ENCODE data around the gene TCOF1. TPM values are rescaled to one million over a fixed set of nuclear protein-coding genes. Genes with fewer than 3 reads are reported as not detected.

The TCOF1 gene, protein sequence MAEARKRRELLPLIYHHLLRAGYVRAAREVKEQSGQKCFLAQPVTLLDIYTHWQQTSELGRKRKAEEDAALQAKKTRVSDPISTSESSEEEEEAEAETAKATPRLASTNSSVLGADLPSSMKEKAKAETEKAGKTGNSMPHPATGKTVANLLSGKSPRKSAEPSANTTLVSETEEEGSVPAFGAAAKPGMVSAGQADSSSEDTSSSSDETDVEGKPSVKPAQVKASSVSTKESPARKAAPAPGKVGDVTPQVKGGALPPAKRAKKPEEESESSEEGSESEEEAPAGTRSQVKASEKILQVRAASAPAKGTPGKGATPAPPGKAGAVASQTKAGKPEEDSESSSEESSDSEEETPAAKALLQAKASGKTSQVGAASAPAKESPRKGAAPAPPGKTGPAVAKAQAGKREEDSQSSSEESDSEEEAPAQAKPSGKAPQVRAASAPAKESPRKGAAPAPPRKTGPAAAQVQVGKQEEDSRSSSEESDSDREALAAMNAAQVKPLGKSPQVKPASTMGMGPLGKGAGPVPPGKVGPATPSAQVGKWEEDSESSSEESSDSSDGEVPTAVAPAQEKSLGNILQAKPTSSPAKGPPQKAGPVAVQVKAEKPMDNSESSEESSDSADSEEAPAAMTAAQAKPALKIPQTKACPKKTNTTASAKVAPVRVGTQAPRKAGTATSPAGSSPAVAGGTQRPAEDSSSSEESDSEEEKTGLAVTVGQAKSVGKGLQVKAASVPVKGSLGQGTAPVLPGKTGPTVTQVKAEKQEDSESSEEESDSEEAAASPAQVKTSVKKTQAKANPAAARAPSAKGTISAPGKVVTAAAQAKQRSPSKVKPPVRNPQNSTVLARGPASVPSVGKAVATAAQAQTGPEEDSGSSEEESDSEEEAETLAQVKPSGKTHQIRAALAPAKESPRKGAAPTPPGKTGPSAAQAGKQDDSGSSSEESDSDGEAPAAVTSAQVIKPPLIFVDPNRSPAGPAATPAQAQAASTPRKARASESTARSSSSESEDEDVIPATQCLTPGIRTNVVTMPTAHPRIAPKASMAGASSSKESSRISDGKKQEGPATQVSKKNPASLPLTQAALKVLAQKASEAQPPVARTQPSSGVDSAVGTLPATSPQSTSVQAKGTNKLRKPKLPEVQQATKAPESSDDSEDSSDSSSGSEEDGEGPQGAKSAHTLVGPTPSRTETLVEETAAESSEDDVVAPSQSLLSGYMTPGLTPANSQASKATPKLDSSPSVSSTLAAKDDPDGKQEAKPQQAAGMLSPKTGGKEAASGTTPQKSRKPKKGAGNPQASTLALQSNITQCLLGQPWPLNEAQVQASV (N-terminal part only)
- total RNA-seq, result 100 to 1,000 TPM; 113 to 145 TPM

DNA sequence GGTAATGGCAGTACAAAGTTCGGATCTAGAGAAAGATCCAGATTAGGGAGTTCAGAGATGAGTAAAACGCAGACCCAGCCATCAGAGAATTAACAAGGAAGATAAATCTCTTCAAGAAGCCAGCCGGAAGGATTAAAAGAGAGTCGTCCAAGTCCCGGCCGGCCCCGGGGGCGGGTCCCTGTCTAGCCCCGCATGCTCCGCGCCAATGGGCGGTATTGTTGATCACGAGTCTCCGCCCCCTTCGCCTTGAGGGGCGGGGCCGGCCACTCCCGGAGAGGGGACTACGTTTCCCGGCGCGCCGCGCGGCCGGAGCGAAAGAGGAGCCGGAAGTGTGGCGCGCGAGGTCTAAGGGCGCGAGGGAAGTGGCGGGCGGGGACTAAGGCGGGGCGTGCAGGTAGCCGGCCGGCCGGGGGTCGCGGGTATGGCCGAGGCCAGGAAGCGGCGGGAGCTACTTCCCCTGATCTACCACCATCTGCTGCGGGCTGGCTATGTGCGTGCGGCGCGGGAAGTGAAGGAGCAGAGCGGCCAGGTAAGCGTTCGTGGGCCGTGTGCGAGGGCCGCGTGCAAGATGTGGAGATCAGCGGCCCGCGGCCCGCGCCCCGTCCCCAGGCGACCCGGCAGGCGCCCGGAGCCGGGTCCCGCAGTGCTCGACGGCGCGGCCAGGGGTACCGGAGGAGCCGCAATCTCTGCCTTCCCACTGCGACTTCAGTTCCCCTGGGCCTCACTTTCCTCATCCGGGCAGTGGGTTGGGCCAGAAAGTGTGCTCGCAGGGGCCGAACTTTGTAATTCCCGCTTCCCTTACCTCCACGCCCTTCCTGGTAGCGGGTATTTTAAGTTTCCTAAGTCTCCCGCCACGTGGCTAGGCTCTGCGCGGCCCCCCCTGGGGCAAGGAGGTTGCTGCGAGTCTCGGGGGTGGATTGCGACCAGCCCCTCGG is at the start of gene TCOF1:
TCOF1 (plus strand) TSS at position 372 of the 935 bp plus-strand sequence; CDS start at position 422, 50 bp downstream.
- H3K27ac Mint-ChIP-seq, result peak within 1 kb of the TSS; percentile 90
- ChIA-PET CTCF (interaction anchor here (0.6 to 1.5 kb wide), 3 partner anchors 41 to 125 kb away, joined by 3 read pairs; no protein-coding TSS in a partner anchor), POLR2A (interaction anchor here (0.7 kb wide), 1 partner anchor 24 kb away, joined by 3 read pairs; no protein-coding TSS in a partner anchor)
- DNase-seq (peak; percentile 99), ATAC-seq (peak; percentile 99)
- peaks cover 36% of the 10 kb centered on the region for H3K36me3 Mint-ChIP-seq (ENCODE audit: low read depth)
- H3K4me1 Mint-ChIP-seq, result peaks cover 43% of the 10 kb centered on the region
- intact Hi-C loops (cut with DNase I, micrococcal nuclease), result loop anchor here (1.0 to 5.0 kb wide), 16 partner anchors 55 to 1414 kb away; partner anchors contain the start of genes CD74 (in 2 of the 2), HMGXB3 (in 2 of the 2), TIGD6 (in 2 of the 2) and G3BP1 (in 1 of the 2)
- H3K4me3 Mint-ChIP-seq, result peak within 1 kb of the TSS; percentile 87
- no peaks in the 10 kb centered on the region for H3K9me3 Mint-ChIP-seq (ENCODE audit: low read depth)
- H3K27me3 Mint-ChIP-seq, result no peaks in the 10 kb centered on the region

DNA sequence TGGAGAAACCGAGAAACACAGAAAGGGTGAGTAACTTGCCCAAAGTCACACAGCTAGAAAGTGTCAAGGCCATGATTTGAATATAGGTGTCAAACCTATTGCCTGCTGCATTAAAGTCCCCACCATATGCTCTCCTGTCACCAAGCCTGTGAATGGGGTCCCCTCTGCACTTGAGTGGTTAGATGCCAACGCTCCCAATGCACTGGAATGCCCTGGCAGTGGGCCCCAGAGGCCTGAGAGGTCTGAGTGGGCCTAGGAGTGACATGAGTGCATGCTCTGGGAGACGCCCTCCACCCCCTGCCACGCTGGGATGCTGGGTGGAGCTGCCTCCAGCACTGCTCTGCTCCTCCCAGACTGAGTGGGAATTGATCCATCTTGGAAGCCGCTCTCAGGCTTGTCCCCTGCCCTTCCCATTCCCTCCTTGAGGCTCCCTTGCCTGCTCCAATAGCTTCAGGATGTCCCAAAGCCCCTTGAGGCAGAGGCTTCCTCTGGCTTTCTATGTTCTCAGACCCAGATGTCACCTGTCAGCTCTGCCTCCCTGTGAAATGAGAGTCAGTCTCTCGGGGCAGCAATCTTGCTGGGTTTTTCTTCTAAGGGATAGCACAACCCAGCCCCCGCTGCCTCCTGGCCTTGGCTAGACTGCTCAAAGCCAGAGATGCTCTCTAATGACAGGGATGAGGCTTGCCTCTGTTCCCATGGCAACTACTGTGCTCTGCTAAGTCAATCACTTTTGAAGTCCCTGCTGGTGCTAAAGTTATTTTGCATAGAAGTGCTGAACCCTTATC is 48.2 kb upstream of the TCOF1 start:
- Mint-ChIP-seq H3K4me3 (no peak overlapping the region), H3K27ac (no peak overlapping the region), H3K9me3 (ENCODE audit: low read depth) (no peaks in the 10 kb centered on the region), H3K27me3 (peaks cover 3% of the 10 kb centered on the region), H3K36me3 (ENCODE audit: low read depth) (no peaks in the 10 kb centered on the region), H3K4me1 (no peaks in the 10 kb centered on the region)
- DNase-seq (no peak), ATAC-seq (no peak)
- intact Hi-C loops (cut with DNase I, micrococcal nuclease), result no loop called here
- ChIA-PET CTCF (interaction anchor here (1.7 kb wide), 1 partner anchor 34 kb away, joined by 3 read pairs; no protein-coding TSS in a partner anchor), POLR2A (no interaction called here)

DNA sequence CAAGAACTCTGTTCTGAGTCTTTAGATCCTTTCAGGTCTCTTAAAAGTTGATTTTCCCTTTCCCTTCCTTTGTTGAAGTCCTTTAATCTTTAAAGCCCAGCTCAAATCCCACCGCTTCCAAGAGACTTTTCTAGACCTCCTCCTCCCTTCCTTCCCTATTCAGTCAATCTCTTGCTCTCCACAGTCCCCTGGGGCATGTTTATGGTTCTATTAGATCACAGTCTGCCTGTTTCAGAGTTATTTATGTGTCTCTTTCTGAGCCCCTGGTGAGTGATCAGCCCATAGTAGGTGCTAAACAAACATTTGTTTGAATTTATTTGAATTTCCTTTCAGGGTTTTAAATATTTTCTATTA is 47.6 kb upstream of the TCOF1 start:
- Mint-ChIP-seq H3K27me3 (peaks cover 3% of the 10 kb centered on the region), H3K4me1 (no peaks in the 10 kb centered on the region), H3K9me3 (ENCODE audit: low read depth) (no peaks in the 10 kb centered on the region), H3K36me3 (ENCODE audit: low read depth) (no peaks in the 10 kb centered on the region), H3K4me3 (no peak overlapping the region), H3K27ac (no peak overlapping the region)
- DNase-seq (no peak), ATAC-seq (no peak)
- ChIA-PET POLR2A (no interaction called here), CTCF (interaction anchor here (0.6 to 1.7 kb wide), 2 partner anchors 34 to 458 kb away, joined by 3 to 4 read pairs; no protein-coding TSS in a partner anchor)
- intact Hi-C loops (cut with DNase I, micrococcal nuclease), result no loop called here

DNA sequence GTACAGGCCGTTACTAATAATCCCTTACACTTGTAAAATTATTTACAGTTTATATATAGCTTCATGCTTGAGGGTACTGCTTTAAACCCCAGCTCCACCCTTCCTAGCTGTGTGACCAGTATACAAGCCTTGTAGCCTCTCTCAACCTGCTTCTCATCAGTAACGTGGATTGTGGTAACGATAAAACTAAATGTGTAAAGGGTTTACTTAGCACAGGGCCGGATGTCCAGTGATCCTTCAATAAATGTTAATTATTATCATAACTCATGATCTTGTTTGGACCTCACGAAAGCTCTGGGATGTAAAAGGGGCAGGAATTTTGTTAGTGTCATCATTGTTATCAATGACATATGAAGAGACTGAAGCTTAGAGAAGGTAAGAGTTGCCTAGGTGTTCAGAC is 47.3 kb upstream of the TCOF1 start:
- intact Hi-C loops (cut with DNase I, micrococcal nuclease), result no loop called here
- H3K36me3 Mint-ChIP-seq (ENCODE audit: low read depth), result no peaks in the 10 kb centered on the region
- no peak overlapping the region for H3K4me3 Mint-ChIP-seq
- H3K27ac Mint-ChIP-seq, result no peak overlapping the region
- H3K9me3 Mint-ChIP-seq (ENCODE audit: low read depth), result no peaks in the 10 kb centered on the region
- H3K4me1 Mint-ChIP-seq, result no peaks in the 10 kb centered on the region
- ChIA-PET POLR2A (no interaction called here), CTCF (interaction anchor here (0.6 to 1.7 kb wide), 2 partner anchors 35 to 458 kb away, joined by 3 to 4 read pairs; no protein-coding TSS in a partner anchor)
- H3K27me3 Mint-ChIP-seq, result peaks cover 3% of the 10 kb centered on the region
- ATAC-seq, result no peak
- no peak for DNase-seq

DNA sequence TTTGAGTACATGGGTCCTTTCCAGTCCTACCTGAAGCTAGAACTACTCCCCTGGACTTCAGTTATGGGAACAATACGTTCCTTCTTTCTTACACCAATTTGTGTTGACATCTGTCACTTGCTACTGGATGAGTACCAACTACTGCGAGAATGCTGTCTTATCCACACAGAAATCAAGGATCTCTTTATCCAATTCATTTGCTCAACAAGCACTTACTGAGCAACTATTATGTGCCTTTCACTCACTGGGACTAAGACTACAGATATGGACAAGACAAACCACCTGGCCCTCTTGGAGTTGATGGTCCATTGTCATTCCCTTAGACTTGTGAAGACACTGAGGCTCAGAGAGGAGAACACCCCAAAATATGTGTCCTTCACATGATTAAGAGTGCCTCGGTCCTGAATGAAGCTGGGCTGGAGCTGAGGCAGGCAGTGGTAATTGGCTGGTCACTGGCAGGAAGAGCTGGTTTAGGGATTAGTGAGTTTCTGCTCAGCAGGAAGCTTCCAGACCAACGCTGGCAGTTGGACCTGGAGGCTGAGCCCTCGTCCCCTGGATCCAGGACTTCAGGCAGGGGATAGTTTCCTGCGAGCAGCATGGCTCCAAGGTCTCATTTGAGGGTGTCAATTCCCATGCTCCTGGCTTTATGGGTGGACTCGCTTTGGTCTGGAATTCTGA is 46.3 kb upstream of the TCOF1 start:
- ATAC-seq (no peak), DNase-seq (no peak)
- no peak overlapping the region for H3K4me3 Mint-ChIP-seq
- ChIA-PET CTCF (interaction anchor here (0.8 to 1.7 kb wide), 2 partner anchors 36 to 1224 kb away, joined by 3 read pairs; no protein-coding TSS in a partner anchor), POLR2A (no interaction called here)
- no peaks in the 10 kb centered on the region for H3K4me1 Mint-ChIP-seq
- H3K36me3 Mint-ChIP-seq (ENCODE audit: low read depth), result no peaks in the 10 kb centered on the region
- no peaks in the 10 kb centered on the region for H3K9me3 Mint-ChIP-seq (ENCODE audit: low read depth)
- intact Hi-C loops (cut with DNase I, micrococcal nuclease), result no loop called here
- peaks cover 3% of the 10 kb centered on the region for H3K27me3 Mint-ChIP-seq
- H3K27ac Mint-ChIP-seq, result no peak overlapping the region

DNA sequence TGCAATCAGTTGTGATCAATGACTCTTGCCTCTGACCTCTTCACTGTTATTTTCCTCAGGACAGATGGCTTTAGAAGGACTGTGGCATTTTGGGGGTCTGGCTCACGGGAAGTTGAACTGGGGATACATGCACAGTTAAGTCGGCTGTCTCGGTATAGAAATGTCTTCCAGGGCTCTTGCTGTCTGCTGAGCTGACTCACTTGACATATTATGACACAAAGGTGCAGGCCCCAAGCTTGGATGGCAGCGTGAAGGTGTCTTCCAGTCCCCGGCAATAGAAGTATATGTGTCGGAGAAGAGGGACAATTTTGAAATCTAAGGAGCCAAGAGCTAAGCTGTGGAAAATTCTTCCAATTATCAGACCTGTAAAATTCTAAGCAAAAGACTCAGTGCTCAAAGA is 45.0 kb upstream of the TCOF1 start:
- H3K27me3 Mint-ChIP-seq, result peaks cover 3% of the 10 kb centered on the region
- no peak overlapping the region for H3K4me3 Mint-ChIP-seq
- intact Hi-C loops (cut with DNase I, micrococcal nuclease), result no loop called here
- H3K9me3 Mint-ChIP-seq (ENCODE audit: low read depth), result no peaks in the 10 kb centered on the region
- no peak overlapping the region for H3K27ac Mint-ChIP-seq
- H3K36me3 Mint-ChIP-seq (ENCODE audit: low read depth), result no peaks in the 10 kb centered on the region
- H3K4me1 Mint-ChIP-seq, result no peaks in the 10 kb centered on the region
- ChIA-PET CTCF (interaction anchor here (0.5 kb wide), 1 partner anchor 11 kb away, joined by 3 read pairs; no protein-coding TSS in a partner anchor), POLR2A (no interaction called here)
- DNase-seq (no peak), ATAC-seq (no peak)

DNA sequence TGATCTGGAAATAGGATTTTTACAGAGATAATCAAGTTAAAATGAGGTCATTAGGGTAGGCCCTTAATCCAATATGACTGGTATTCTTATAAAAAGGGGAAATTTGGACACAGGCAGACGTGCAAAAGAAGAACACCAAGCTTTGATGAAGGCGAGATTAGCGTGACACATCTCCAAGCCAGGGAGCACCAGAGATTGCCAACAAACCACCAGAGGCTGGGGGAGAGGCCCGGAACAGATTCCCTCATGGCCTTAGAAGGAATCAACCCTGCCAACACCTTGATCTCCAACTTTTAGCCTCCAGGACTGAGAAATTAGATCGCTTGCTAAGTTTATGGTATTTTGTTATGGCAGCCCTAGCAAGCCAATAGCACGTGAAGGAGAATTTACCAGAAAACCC is 44.0 kb upstream of the TCOF1 start:
- Mint-ChIP-seq H3K27ac (no peak overlapping the region), H3K27me3 (peaks cover 5% of the 10 kb centered on the region), H3K4me1 (no peaks in the 10 kb centered on the region), H3K36me3 (ENCODE audit: low read depth) (no peaks in the 10 kb centered on the region), H3K4me3 (no peak overlapping the region), H3K9me3 (ENCODE audit: low read depth) (no peaks in the 10 kb centered on the region)
- no peak for ATAC-seq
- no peak for DNase-seq
- CTCF ChIA-PET, result no interaction called here
- intact Hi-C loops (cut with DNase I, micrococcal nuclease), result no loop called here
- POLR2A ChIA-PET, result no interaction called here

DNA sequence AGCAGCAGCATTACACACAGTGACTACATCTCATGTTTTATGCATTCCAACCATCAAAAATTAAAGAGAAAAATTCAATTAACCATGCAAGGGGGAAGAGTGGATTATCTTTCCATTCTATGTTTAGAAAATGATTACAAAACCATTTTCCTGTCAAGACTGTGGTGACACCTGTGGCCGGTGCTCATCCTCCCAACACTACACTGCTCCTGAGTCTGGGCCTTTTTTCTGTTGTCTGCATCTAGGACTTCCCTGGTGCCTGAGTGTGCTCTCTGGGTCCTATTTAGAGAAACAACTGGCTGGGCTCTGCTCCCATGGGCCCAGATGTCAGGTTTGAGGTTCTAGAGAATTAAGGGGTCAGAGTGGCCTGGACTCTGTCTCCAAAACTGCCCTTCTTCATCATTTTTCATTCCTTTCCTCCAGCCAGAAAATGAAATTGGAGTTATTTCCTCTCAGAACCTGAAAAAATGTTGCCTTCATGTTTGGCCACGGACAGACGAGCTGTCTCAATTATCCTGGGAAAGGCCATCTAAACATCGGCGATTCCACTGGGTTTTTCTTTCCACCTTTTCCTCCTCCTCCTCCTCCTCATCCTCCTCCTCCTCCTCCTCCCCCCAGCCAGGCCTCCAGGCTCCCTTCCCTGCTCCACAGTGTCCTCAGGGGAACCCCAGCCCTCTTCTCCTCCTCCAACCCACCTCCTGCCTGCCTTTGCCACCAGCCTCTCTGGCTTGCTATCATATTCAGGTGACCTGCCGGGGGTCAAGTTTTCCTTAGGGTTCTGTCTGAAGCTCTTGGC is 43.4 kb upstream of the TCOF1 start:
- intact Hi-C loops (cut with DNase I, micrococcal nuclease), result no loop called here
- POLR2A ChIA-PET, result no interaction called here
- Mint-ChIP-seq H3K4me1 (no peaks in the 10 kb centered on the region), H3K27ac (no peak overlapping the region), H3K27me3 (peaks cover 6% of the 10 kb centered on the region), H3K4me3 (no peak overlapping the region), H3K36me3 (ENCODE audit: low read depth) (no peaks in the 10 kb centered on the region), H3K9me3 (ENCODE audit: low read depth) (no peaks in the 10 kb centered on the region)
- CTCF ChIA-PET, result interaction anchor here (0.6 kb wide), 1 partner anchor 55 kb away, joined by 3 read pairs; no protein-coding TSS in a partner anchor
- DNase-seq, result no peak
- no peak for ATAC-seq

DNA sequence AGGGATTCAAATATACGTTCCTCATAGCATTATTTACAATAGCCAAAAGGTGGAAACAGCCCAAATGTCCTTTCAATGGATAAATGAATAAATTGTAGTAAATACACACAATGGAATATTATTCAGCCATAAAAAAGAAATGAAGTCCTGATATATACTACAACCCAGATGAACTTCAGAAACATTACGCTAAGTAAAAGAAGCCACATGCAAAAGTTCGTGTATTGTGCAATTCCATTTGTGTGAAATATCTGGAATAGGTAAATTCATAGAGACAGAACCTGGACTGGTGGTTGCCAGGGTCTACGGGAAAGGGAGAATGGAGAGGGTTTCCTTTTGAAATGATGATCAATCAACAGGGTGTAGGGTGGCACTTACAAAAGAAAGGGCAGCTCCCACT is 42.3 kb upstream of the TCOF1 start:
- ATAC-seq (no peak), DNase-seq (no peak)
- no peak overlapping the region for H3K27ac Mint-ChIP-seq
- H3K4me3 Mint-ChIP-seq, result no peak overlapping the region
- no peaks in the 10 kb centered on the region for H3K4me1 Mint-ChIP-seq
- ChIA-PET POLR2A (no interaction called here), CTCF (interaction anchor here (0.5 to 0.9 kb wide), 2 partner anchors 10 to 125 kb away, joined by 3 read pairs; no protein-coding TSS in a partner anchor)
- H3K36me3 Mint-ChIP-seq (ENCODE audit: low read depth), result no peaks in the 10 kb centered on the region
- H3K27me3 Mint-ChIP-seq, result peaks cover 6% of the 10 kb centered on the region
- no peaks in the 10 kb centered on the region for H3K9me3 Mint-ChIP-seq (ENCODE audit: low read depth)
- intact Hi-C loops (cut with DNase I, micrococcal nuclease), result no loop called here
